ENCODE measurements around the gene CHN1.

CHN1 gene

GRCh38 chr2:174760845-174761473 is 244.2 kb downstream of the CHN1 start:
- DNase-seq: no peak

- no peak for DNase-seq
These were observed 245.7 kb downstream of the CHN1 start for GRCh38 chr2:174759381-174760065.

GRCh38 chr2:174756743-174757142 is 248.4 kb downstream of the CHN1 start:
- DNase-seq: no peak

- DNase-seq: no peak
These were observed 252.0 kb downstream of the CHN1 start for GRCh38 chr2:174753038-174753633.

- no peak for DNase-seq
These were observed 252.7 kb downstream of the CHN1 start for GRCh38 chr2:174752403-174753037.

- DNase-seq: peak; percentile 22
These were observed 254.2 kb downstream of the CHN1 start for GRCh38 chr2:174750923-174751441.

- DNase-seq: no peak
These were observed 255.4 kb downstream of the CHN1 start for GRCh38 chr2:174749793-174750192.

GRCh38 chr2:174748948-174749347 is 256.2 kb downstream of the CHN1 start:
- peak; percentile 61 for DNase-seq
